ENCODE measurements around the gene TAS1R1.

The TAS1R1 gene

DNA sequence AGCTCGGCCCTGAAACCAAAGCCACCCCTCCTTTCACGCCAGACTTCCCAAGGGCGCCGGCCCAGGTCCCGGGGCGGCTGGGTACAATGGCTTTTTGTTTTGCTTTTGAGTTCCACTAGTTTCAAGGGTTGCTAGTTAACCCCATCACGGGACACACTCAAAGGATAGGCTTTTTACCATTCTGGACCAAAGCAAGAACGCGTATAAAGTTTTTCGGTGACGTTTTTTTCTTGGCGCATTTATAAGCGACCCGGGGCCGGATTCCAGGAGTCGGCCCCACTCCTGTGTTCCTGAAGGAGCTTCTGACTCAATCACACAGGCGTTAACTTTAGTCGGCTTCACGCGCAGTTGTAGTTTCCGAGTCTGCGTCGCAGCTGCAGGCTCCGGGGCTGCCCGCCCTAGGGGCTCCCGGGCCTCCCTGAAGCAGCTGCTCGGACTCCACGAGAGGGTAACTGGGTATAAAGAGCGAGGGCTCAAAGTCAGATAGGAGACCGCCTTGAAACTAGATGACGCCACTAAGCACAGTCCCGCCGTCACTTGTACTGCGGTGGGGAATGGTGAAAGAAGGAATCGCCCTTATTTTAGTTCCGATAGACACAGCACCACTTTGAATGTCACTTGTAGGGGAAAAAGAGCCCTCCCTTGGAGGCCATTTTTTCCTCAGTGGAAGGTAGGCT lies 48.3 kb downstream of the TAS1R1 start:
- TF ChIP-seq, protein P1, sequence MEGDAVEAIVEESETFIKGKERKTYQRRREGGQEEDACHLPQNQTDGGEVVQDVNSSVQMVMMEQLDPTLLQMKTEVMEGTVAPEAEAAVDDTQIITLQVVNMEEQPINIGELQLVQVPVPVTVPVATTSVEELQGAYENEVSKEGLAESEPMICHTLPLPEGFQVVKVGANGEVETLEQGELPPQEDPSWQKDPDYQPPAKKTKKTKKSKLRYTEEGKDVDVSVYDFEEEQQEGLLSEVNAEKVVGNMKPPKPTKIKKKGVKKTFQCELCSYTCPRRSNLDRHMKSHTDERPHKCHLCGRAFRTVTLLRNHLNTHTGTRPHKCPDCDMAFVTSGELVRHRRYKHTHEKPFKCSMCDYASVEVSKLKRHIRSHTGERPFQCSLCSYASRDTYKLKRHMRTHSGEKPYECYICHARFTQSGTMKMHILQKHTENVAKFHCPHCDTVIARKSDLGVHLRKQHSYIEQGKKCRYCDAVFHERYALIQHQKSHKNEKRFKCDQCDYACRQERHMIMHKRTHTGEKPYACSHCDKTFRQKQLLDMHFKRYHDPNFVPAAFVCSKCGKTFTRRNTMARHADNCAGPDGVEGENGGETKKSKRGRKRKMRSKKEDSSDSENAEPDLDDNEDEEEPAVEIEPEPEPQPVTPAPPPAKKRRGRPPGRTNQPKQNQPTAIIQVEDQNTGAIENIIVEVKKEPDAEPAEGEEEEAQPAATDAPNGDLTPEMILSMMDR (conservative IDR thresholded peaks at IDR 0.05), result no peak
- H3K27ac ChIP-seq, result peak overlapping the region; percentile 86

- TF ChIP-seq, protein P1 (conservative IDR thresholded peaks at IDR 0.05), result no peak
- no peak overlapping the region for H3K27ac ChIP-seq
These were observed 48.9 kb downstream of the TAS1R1 start for GRCh38 chr1:6603915-6604558.

- H3K27ac ChIP-seq, result peak overlapping the region; percentile 89
- TF ChIP-seq, protein P1 (conservative IDR thresholded peaks at IDR 0.05), result peak; percentile 8; the same call in 1 of the 2 replicates
These were observed 57.7 kb downstream of the TAS1R1 start for GRCh38 chr1:6612641-6613360.

- peak within 1 kb of the TSS; percentile 89 for H3K27ac ChIP-seq
- TF ChIP-seq, protein P1 (conservative IDR thresholded peaks at IDR 0.05), result no peak
These were observed 58.4 kb downstream of the TAS1R1 start, which contains the start of gene PHF13 for GRCh38 chr1:6613361-6614018. PHF13 (plus strand) TSS chr1:6613731; CDS start chr1:6614067, 336 bp downstream.

GRCh38 chr1:6614019-6614928 lies 59.2 kb downstream of the TAS1R1 start:
- TF ChIP-seq, protein P1 (conservative IDR thresholded peaks at IDR 0.05), result no peak
- peak overlapping the region; percentile 89 for H3K27ac ChIP-seq

- TF ChIP-seq, protein P1 (conservative IDR thresholded peaks at IDR 0.05), result no peak
- peak overlapping the region; percentile 89 for H3K27ac ChIP-seq
These were observed 60.0 kb downstream of the TAS1R1 start for GRCh38 chr1:6614929-6615785.

Measured in VCaP (cell line).